GM21717 (cell line): Measurements from ENCODE around the gene SLC22A23.

Experiments used
- ATAC-seq: cut with Tn5 transposase; IDR thresholded peaks from one replicate; pipeline ENCODE4 v1.9.1; 2021; ENCODE audit warnings: mild to moderate bottlenecking, moderate library complexity; ENCODE audit not compliant: unreplicated experiment

The SLC22A23 gene

GRCh38 chr6:3323148-3323547 lies 133.7 kb downstream of the SLC22A23 start:
- ATAC-seq, result no peak

DNA sequence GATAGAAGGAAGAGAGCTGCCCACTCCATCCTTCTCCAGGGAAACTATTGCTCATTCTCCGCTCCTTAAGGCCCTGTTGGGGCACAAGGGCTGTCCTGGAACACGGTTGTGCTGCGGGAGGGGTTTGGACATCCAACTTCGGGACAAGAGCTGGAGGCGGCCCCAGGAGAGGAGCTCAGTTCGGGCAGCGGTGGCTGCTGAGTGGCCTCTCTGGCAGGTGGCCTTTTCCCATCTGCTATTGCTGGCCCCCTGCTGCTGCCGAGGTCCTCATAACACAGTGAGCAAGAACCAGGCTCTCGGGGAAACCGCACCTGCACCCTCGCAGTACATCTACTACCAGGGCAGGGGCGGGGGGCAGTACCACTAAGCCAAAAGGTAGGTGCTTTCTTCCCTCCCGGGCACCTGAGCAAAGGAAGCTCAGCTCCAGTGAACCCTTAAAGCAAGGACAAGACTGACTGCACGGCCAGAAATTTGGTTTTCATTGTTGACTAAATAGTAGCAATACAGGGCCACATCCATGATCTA lies 134.4 kb downstream of the SLC22A23 start:
- no peak for ATAC-seq

GRCh38 chr6:3321875-3322274 lies 135.0 kb downstream of the SLC22A23 start:
- no peak for ATAC-seq

GRCh38 chr6:3321042-3321441 lies 135.8 kb downstream of the SLC22A23 start:
- no peak for ATAC-seq

DNA sequence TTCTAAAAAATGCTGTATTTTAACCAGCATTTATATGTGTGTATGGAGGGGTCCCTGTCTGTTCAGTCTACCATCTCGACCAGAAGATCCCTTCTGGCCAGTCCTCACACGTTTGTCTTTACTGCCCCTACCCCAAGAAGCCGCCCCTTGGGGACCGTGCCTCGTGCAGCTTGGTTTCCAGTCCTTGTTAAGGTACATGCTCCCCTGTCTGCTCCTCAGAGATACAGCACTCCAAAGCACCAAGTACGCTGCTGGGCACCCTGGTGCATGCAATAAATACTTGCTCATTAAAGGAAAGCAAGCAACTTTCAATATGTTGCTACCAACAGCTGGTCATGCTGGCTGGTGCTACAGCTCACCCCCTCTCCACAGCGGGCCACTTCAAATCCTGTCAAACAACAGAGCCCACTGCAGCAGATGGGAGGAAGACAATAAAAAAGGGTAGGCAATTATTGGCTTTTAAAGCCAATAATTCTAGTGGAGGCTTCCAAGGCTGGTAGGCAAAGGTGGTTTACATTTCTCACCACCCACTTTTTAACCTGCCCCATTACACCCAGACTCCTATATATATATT lies 136.5 kb downstream of the SLC22A23 start:
- no peak for ATAC-seq

DNA sequence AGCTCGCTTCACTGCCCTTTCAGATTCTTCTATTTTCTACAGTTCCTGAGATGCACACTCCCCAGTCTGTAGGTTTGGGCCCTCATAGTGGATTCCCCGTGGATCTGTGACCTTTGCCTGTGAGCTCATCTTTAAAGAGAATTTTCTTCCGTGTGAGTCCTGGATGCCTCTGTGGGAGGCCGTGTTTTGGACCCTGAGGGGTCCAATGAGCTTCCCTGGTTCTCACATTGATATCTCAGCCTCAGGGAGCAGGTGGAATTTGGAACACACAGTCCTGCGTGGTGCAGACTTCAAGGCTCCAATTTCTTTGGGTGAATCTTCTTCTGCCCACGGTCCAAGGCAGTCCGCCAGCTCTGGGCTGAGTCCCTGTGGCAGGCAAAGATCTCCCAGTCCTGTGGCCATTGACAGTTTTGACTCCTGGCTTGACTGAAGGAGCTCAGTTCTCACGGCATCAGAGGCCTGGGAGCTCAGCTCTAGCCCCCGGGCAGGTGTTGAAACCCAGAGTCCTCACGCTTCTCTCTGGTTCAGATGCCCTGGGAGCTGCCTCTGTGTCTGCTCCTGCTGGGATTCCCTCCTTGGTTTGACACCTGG lies 137.1 kb downstream of the SLC22A23 start:
- ATAC-seq, result no peak

DNA sequence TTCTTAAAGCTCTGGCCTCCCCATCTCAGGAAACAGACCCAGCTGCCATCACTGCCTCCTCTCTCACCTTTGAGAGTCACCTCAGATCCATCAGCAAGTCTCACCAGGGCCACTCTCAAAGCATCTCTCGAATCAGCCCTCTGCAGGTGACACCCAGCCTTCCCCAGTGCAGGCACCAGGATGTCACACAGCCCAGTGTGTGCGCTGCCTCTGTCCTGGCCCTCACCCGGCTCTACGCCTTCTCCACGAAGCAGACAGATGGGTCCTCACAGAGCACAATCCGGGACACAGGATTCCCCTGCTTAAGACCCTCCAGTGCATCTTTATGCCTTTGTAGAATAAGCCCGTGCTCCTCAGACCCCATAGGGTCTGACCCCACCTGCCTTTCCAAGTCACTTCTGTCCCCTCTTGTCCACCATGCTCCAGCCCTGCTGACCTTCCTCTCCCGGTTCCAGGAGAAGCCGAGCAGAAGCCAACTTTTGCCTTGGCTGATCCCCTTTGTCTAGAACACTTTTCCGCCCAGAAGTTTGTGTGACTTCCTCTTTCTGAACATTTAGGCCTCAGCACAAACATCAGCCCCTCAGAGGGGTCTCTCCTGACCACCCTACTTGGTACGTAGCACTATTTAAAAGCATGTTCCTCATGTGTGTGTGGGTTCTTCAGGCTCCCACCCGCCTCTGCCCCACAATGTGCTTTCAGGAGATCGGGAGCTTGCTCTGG lies 137.9 kb downstream of the SLC22A23 start:
- no peak for ATAC-seq

GRCh38 chr6:3318226-3318625 lies 138.6 kb downstream of the SLC22A23 start:
- no peak for ATAC-seq

DNA sequence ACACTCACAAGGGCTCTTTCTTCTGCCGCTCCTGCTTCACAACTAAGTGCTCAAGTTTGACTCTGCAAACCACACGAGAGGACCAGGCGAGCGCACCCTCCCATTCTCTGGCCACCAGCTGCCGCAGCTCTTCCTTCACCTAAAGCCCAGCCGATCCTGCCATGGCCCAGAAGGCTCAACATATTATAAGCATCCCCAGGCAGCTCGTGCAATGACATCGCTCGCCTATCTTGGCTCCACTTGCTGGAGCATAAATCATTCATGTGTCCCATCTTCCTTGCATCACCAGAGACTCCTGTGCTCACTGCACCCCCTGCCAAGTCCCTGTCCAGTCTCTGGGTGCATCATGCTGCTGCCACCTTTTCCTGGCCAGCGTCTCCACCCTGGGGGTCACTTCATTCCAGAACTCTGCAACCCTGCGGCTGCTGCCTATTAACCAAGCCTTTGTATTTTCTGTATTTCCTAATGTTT lies 139.1 kb downstream of the SLC22A23 start:
- no peak for ATAC-seq

DNA sequence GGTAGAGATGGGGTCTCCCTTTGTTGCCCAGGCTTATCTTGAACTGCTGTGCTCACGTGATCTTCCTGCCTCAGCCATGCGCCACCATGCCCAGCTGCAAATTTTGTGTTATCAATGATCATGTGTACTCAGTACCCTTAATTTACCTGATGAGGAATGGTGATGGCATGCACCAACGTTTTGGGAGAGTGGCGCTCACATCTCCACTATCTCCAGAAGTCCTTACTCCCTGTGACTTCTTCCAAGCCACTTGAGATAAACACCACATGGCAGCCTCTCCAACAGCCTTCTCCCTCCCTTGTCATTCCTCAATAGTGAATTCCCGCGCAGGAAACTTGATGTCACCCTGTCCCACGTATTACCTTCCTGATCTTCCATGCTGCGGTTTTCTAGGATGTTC lies 140.0 kb downstream of the SLC22A23 start:
- ATAC-seq, result no peak

DNA sequence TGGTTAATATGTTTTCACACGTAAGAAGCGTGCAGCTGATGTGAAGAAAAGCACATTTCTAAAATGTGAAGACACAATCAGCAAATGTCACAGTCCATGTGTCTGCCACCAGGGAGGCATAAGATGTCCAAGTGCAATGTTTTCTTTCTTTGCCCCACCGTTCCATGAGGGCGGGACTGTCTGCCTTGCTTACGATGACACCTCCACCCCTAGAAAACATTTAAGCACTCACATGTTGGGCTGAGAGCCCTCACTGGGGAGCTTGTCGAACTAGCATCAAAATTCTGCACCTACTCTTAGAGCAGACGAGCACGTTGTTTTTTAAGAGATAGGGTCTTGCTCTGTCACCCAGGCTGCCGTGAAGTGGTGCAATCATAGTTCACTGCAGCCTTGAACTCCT lies 140.5 kb downstream of the SLC22A23 start:
- no peak for ATAC-seq

DNA sequence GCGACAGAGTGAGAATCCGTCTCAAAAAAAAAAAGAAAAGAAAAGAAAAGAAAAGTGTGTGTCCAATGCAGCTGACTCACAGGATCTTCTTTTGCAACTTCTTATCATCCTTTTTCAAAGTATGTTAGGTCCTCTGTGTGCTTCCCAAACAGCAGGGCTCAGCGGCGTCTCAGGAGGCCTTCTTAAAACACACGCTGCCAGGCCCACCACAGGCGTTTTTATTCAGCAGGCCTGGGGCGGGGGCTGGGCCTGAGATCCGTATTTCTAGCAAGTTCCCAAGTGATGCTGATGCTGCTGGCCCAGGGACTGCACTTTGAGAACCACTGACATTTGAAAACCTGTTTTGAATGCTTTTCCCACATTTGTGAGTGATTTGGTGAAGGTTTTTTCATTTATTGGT lies 141.0 kb downstream of the SLC22A23 start:
- ATAC-seq, result no peak

- ATAC-seq, result no peak
These were observed 142.0 kb downstream of the SLC22A23 start for GRCh38 chr6:3314621-3315467.

DNA sequence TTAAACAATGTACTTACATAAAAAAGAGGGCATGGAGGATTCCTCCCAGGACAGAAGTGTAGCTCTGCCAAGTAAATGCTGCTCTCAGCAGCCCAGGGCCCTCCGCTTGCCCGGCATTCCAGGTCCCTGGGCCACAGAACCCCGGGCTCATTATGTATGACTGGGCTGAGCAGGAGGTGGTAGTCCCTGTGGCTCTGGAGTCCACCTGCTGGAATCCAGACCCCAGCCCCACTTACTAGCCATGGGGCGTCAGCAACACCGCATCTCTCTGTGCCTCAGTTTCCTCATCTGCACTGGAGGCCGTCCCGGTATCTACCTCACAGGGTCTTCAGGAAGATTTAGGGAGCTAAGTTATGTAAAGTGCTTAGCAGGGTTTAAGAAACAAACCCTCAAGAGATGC lies 142.7 kb downstream of the SLC22A23 start:
- ATAC-seq, result no peak

GRCh38 chr6:3312604-3313231 lies 144.1 kb downstream of the SLC22A23 start:
- ATAC-seq, result no peak

DNA sequence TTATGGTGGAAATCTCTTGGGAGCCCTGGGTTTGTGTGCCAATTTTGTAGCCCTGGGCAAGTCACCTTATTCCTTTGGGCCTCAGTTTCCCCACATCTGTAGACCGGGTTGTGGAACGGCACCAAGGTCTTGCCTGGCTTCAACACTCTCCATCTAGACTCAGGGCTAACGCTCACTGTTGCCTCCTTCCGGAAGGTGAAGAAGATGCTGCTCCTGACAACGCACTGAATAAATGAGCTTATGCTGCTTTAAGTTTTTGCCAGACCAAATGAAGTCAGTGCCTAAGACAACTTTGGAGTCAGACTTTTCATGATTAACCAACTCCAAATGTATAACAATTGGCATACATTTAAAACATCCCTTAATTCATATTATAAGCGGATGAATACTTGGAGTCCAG lies 145.0 kb downstream of the SLC22A23 start:
- ATAC-seq, result no peak

DNA sequence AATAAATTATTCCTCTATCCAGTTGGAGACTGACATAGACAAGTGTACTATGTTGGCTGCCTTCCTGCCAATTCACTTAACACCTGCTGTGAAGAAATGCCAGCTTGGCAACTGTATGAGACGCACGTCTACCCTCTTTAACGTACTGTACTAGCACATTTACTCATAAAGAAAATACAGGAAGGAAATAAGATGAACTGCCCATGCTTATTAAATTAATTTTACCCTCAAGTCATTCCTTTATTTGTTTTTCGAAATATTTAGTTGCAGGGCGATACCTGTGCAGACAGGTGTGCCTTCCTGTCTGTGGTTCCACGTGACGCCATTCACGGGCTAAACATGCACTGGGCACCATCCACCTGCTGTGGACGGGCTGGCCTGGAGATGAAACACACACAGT lies 146.1 kb downstream of the SLC22A23 start:
- ATAC-seq, result no peak

- no peak for ATAC-seq
These were observed 146.8 kb downstream of the SLC22A23 start for GRCh38 chr6:3310051-3310448.

DNA sequence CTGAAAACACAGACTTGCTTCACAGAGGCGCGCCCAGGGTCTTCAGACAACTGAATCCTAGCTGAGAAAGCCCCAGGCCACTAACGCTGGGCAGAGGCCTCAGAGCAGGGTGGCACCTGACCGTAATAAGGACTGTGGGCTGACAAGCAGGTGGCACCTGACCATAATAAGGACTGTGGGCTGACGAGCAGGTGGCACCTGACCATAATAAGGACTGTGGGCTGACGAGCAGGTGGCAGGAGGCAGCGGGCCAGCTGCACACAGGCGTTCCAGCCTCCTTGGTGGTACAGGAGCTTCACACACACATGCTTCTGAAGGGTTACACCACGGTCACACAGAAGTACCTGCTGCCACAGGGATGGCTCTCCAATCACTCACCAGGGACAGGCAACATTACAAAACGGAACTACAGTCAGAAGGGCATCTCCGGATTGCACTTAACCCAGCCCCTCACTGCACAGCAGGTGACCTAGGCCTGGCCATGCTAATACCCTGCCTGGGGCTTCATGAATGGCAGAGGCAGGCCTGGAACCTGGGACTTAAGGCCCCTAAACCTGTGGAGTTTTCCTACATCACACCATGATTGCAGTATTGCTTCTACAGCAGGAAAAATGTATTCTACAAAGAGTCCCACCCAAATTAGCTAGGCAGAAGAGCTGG lies 147.3 kb downstream of the SLC22A23 start:
- ATAC-seq, result no peak

GRCh38 chr6:3308106-3308505 lies 148.7 kb downstream of the SLC22A23 start:
- no peak for ATAC-seq
